Lower lobe of right lung (tissue), 2 donors: ENCODE measurements around the gene LRRC26. TPM values are rescaled to one million over a fixed set of nuclear protein-coding genes. Genes with fewer than 3 reads are reported as not detected.
A peak's percentile ranks its signal among the peaks of the same experiment; 100 is the strongest.

Source experiments
- ATAC-seq, 2 donors: fragments of 200-7000 bp; cut with Tn5 transposase; one replicate each; pipeline ENCODE4 v1.9.1; 2020 to 2022; ENCODE audit warnings: mild to moderate bottlenecking in 2 of 2, moderate library complexity in 2 of 2
- DNase-seq: peaks from one replicate; pipeline ENCODE4 v3.0.0-alpha.2; 2020
- H3K27ac ChIP-seq: fragments of 200-600 bp; one replicate; pipeline ENCODE4 v1.8.0; 2022
- H3K27me3 ChIP-seq: fragments of 200-600 bp; one replicate; pipeline ENCODE4 v1.8.0; 2022; ENCODE audit warnings: low read depth
- H3K36me3 ChIP-seq: fragments of 200-600 bp; one replicate; pipeline ENCODE4 v1.8.0; 2022; ENCODE audit warnings: mild to moderate bottlenecking
- H3K4me1 ChIP-seq: fragments of 200-600 bp; one replicate; pipeline ENCODE4 v1.8.0; 2022
- H3K4me3 ChIP-seq: fragments of 200-600 bp; one replicate; pipeline ENCODE4 v1.8.0; 2022; ENCODE audit warnings: mild to moderate bottlenecking
- H3K9me3 ChIP-seq: fragments of 200-600 bp; one replicate; pipeline ENCODE4 v1.8.0; 2022
- intact Hi-C: fragments of 100-400 bp; cut with DNase I; formaldehyde crosslinking; loops from one replicate; pipeline ENCODE4 v1.11.0; 2022
- total RNA-seq: library from RNA; stranded (reverse); fragmentation: NEBNext Ultra II Directional; extraction: Animal tissue kit (Norgen Biotek cat#: 25700); gene quantifications from one replicate; pipeline ENCODE4 v1.2.1, GENCODE V29; 2021
- TF ChIP-seq, protein P1 (sequence below): fragments of 200-600 bp; IDR thresholded peaks from one replicate; pipeline ENCODE4 v1.8.0; 2022; ENCODE audit warnings: antibody characterized with exemption, mild to moderate bottlenecking
- donor health status: DM: no; HTN: yes; CAD: no; lungs with severe emphysema.

The LRRC26 gene
- total RNA-seq, 1 donor from 2014 or later, result 1.0 TPM

GRCh38 chr9:137211532-137211931, 41.7 kb upstream of the LRRC26 start:
- TF ChIP-seq, protein P1, sequence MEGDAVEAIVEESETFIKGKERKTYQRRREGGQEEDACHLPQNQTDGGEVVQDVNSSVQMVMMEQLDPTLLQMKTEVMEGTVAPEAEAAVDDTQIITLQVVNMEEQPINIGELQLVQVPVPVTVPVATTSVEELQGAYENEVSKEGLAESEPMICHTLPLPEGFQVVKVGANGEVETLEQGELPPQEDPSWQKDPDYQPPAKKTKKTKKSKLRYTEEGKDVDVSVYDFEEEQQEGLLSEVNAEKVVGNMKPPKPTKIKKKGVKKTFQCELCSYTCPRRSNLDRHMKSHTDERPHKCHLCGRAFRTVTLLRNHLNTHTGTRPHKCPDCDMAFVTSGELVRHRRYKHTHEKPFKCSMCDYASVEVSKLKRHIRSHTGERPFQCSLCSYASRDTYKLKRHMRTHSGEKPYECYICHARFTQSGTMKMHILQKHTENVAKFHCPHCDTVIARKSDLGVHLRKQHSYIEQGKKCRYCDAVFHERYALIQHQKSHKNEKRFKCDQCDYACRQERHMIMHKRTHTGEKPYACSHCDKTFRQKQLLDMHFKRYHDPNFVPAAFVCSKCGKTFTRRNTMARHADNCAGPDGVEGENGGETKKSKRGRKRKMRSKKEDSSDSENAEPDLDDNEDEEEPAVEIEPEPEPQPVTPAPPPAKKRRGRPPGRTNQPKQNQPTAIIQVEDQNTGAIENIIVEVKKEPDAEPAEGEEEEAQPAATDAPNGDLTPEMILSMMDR, result no peak
- Histone ChIP-seq H3K36me3 (peaks cover 23% of the 10 kb centered on the region), H3K9me3 (no peaks in the 10 kb centered on the region), H3K27ac (no peak overlapping the region), H3K4me1 (peaks cover 7% of the 10 kb centered on the region), H3K27me3 (no peaks in the 10 kb centered on the region), H3K4me3 (no peak overlapping the region)
- ATAC-seq, result no peak
- DNase-seq, result no peak
- intact Hi-C loops, result no loop called here

- intact Hi-C loops, result no loop called here
- Histone ChIP-seq H3K4me3 (peak overlapping the region; percentile 100), H3K9me3 (no peaks in the 10 kb centered on the region), H3K27ac (no peak overlapping the region), H3K36me3 (peaks cover 8% of the 10 kb centered on the region), H3K27me3 (no peaks in the 10 kb centered on the region), H3K4me1 (peaks cover 31% of the 10 kb centered on the region)
- DNase-seq (no peak), ATAC-seq (no peak)
- TF ChIP-seq, protein P1, result no peak
These were observed 36.8 kb upstream of the LRRC26 start for GRCh38 chr9:137206602-137207001.

GRCh38 chr9:137205126-137206069, 35.5 kb upstream of the LRRC26 start, which contains the start of the genes NDOR1 and TMEM203:
Gene NDOR1, plus strand, starts transcription at chr9:137205700. Its CDS starts 78 bp downstream, at chr9:137205778.
Gene TMEM203, minus strand, starts transcription at chr9:137205648. Its CDS starts 234 bp downstream, at chr9:137205414.
- DNase-seq (peak; percentile 94), ATAC-seq (peak; percentile 76 to 83)
- TF ChIP-seq, protein P1, result no peak
- Histone ChIP-seq H3K27ac (peak within 1 kb of the TSS; percentile 95), H3K4me1 (peaks cover 35% of the 10 kb centered on the region), H3K9me3 (no peaks in the 10 kb centered on the region), H3K27me3 (no peaks in the 10 kb centered on the region), H3K36me3 (peaks cover 8% of the 10 kb centered on the region), H3K4me3 (peak within 1 kb of the TSS; percentile 100)
- intact Hi-C loops, result no loop called here

- H3K36me3 ChIP-seq, result peaks cover 8% of the 10 kb centered on the region
- intact Hi-C loops, result no loop called here
- H3K27ac ChIP-seq, result peak overlapping the region; percentile 95
- no peaks in the 10 kb centered on the region for H3K9me3 ChIP-seq
- peaks cover 36% of the 10 kb centered on the region for H3K4me1 ChIP-seq
- peak overlapping the region; percentile 100 for H3K4me3 ChIP-seq
- TF ChIP-seq, protein P1, result no peak
- no peak for ATAC-seq
- H3K27me3 ChIP-seq, result no peaks in the 10 kb centered on the region
- no peak for DNase-seq
These were observed 34.9 kb upstream of the LRRC26 start for GRCh38 chr9:137204731-137205125.

GRCh38 chr9:137202966-137203365, 33.1 kb upstream of the LRRC26 start:
- ATAC-seq, result no peak
- H3K4me3 ChIP-seq, result no peak overlapping the region
- H3K4me1 ChIP-seq, result peaks cover 54% of the 10 kb centered on the region
- TF ChIP-seq, protein P1, result no peak
- H3K27ac ChIP-seq, result no peak overlapping the region
- no peaks in the 10 kb centered on the region for H3K9me3 ChIP-seq
- H3K36me3 ChIP-seq, result no peaks in the 10 kb centered on the region
- H3K27me3 ChIP-seq, result no peaks in the 10 kb centered on the region
- intact Hi-C loops, result no loop called here
- DNase-seq, result no peak
